Choroid plexus epithelial cell (primary cell): ENCODE results near the gene SHISA8.

Experiments
- DNase-seq: peaks from one replicate; pipeline ENCODE4 v3.0.0-alpha.2; 2010; ENCODE audit warnings: low read depth
- H3K4me3 ChIP-seq: 2 replicates; pipeline ENCODE4 v1.5.1; 2011; ENCODE audit warnings: low read depth, mild to moderate bottlenecking, control low read depth, low read length, moderate library complexity
- CTCF ChIP-seq: conservative IDR thresholded peaks from 2 replicates; pipeline ENCODE4 v1.5.1; 2011; ENCODE audit warnings: low read depth, mild to moderate bottlenecking, control low read depth, inconsistent platforms, low read length, moderate library complexity

Gene SHISA8

DNA sequence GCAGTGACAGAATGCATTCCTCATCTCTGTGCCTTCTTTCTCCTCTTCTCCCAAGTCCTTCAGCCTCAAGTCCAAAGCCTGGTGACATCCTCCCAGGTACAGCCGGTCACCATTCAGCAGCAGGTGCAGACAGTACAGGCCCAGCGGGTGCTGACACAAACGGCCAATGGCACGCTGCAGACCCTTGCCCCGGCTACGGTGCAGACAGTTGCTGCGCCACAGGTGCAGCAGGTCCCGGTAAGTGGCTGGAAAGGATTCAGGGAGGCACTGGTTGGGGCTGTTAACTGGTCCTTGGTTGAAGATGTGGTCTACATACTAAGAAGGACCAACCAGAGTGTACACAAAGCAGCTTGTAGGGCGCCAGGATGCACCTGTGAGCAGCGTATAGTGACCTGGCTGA lies 46.3 kb downstream of the SHISA8 start:
- no peak overlapping the region for H3K4me3 ChIP-seq
- DNase-seq, result no peak
- no peak for TF ChIP-seq CTCF

DNA sequence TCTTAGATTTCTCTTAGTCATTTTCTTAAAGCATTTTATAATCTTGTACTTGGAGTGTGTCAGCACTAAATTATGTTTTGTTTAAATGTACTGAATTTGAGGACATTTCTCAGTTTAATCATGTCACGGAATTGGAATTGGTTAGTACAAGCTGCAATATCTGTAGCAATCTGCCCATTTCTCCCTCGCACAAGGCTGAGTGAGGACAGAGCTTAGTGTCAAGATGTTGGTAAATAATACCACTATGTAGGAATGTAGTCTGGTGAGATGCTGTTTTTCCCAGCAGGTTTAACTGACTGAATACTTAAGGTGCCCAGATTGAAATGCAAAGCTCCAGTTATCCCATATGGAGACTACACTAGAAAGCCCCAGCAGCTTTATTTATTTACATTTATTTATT lies 51.4 kb downstream of the SHISA8 start:
- no peak overlapping the region for H3K4me3 ChIP-seq
- no peak for TF ChIP-seq CTCF
- no peak for DNase-seq

- no peak for DNase-seq
- TF ChIP-seq CTCF, result no peak
- no peak overlapping the region for H3K4me3 ChIP-seq
These were observed 52.2 kb downstream of the SHISA8 start for GRCh38 chr22:41862530-41863266.

GRCh38 chr22:41862160-41862529 lies 52.7 kb downstream of the SHISA8 start:
- no peak for TF ChIP-seq CTCF
- H3K4me3 ChIP-seq, result no peak overlapping the region
- DNase-seq, result peak; percentile 49
